Neural cell (in vitro differentiated cells): ENCODE measurements around the gene CENPI.

Source experiments
- CTCF ChIP-seq: fragments of 450-650 bp; IDR thresholded peaks from 2 replicates; pipeline ENCODE4 v1.5.1; 2014; ENCODE audit warnings: antibody characterized with exemption, mild to moderate bottlenecking, moderate library complexity; ENCODE audit not compliant: poor library complexity, severe bottlenecking
- EZH2 ChIP-seq: fragments of 200-600, 300-800 bp; shearing (Covaris generic), sonication (generic); IDR thresholded peaks from 2 replicates; pipeline ENCODE4 v1.6.1; 2014; ENCODE audit warnings: antibody characterized with exemption, low read length, borderline replicate concordance, mild to moderate bottlenecking; ENCODE audit not compliant: insufficient read depth, poor library complexity, severe bottlenecking

- TF ChIP-seq CTCF (no peak), EZH2 (no peak)
Observed at GRCh38 chrX:101051549-101052302, 46.3 kb upstream of the CENPI start, which contains the start of gene TRMT2B.
